Measurements from ENCODE around the gene ANKDD1A.

The ANKDD1A gene

DNA sequence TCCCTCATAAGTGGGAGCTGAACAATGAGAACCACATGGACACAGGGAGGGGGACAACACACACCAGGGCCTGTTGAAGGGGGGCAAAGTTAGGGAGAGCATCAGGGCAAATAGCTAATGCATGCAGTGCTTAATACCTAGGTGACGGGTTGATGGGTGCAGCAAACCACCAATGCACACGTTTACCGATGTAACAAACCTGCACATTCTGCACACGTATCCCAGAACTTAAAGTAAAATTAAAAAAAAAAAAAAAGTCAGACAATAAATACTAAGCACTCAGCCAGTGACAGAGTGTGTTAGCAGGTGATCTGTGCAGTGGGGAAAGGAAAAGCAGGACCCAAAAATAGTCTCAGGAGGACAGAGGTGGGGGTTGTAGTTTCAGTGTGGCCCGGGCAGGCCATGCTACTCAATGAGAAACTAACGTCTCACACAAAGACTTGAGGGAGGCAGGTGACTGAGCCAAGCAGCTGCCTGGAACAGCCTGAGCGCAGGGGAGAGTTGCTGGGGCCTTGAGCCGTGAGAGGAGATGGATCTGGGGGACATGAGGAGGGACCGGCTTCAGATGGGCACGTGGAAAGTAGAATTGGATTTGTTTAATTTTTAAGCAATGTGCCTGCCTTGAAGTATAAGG, 18.4 kb downstream of the ANKDD1A start (continued):
- TF ChIP-seq, protein P1, sequence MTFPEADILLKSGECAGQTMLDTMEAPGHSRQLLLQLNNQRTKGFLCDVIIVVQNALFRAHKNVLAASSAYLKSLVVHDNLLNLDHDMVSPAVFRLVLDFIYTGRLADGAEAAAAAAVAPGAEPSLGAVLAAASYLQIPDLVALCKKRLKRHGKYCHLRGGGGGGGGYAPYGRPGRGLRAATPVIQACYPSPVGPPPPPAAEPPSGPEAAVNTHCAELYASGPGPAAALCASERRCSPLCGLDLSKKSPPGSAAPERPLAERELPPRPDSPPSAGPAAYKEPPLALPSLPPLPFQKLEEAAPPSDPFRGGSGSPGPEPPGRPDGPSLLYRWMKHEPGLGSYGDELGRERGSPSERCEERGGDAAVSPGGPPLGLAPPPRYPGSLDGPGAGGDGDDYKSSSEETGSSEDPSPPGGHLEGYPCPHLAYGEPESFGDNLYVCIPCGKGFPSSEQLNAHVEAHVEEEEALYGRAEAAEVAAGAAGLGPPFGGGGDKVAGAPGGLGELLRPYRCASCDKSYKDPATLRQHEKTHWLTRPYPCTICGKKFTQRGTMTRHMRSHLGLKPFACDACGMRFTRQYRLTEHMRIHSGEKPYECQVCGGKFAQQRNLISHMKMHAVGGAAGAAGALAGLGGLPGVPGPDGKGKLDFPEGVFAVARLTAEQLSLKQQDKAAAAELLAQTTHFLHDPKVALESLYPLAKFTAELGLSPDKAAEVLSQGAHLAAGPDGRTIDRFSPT (tag by site-specific recombination; IDR thresholded peaks at IDR 0.05) = no peak
- TF ChIP-seq GLIS2 (tag by site-specific recombination; IDR thresholded peaks at IDR 0.05) (no peak), ZNF473 (tag by site-specific recombination; IDR thresholded peaks at IDR 0.05) (no peak), ZNF768 (tag by site-specific recombination; IDR thresholded peaks at IDR 0.05) (no peak), GLIS1 (tag by site-specific recombination; IDR thresholded peaks at IDR 0.05) (no peak)
- TF ChIP-seq, protein P2, sequence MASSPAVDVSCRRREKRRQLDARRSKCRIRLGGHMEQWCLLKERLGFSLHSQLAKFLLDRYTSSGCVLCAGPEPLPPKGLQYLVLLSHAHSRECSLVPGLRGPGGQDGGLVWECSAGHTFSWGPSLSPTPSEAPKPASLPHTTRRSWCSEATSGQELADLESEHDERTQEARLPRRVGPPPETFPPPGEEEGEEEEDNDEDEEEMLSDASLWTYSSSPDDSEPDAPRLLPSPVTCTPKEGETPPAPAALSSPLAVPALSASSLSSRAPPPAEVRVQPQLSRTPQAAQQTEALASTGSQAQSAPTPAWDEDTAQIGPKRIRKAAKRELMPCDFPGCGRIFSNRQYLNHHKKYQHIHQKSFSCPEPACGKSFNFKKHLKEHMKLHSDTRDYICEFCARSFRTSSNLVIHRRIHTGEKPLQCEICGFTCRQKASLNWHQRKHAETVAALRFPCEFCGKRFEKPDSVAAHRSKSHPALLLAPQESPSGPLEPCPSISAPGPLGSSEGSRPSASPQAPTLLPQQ (tag by site-specific recombination; IDR thresholded peaks at IDR 0.05) = no peak
- TF ChIP-seq, protein P3, sequence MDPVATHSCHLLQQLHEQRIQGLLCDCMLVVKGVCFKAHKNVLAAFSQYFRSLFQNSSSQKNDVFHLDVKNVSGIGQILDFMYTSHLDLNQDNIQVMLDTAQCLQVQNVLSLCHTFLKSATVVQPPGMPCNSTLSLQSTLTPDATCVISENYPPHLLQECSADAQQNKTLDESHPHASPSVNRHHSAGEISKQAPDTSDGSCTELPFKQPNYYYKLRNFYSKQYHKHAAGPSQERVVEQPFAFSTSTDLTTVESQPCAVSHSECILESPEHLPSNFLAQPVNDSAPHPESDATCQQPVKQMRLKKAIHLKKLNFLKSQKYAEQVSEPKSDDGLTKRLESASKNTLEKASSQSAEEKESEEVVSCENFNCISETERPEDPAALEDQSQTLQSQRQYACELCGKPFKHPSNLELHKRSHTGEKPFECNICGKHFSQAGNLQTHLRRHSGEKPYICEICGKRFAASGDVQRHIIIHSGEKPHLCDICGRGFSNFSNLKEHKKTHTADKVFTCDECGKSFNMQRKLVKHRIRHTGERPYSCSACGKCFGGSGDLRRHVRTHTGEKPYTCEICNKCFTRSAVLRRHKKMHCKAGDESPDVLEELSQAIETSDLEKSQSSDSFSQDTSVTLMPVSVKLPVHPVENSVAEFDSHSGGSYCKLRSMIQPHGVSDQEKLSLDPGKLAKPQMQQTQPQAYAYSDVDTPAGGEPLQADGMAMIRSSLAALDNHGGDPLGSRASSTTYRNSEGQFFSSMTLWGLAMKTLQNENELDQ (tag by site-specific recombination; IDR thresholded peaks at IDR 0.05; ENCODE audit: low read depth) = no peak

DNA sequence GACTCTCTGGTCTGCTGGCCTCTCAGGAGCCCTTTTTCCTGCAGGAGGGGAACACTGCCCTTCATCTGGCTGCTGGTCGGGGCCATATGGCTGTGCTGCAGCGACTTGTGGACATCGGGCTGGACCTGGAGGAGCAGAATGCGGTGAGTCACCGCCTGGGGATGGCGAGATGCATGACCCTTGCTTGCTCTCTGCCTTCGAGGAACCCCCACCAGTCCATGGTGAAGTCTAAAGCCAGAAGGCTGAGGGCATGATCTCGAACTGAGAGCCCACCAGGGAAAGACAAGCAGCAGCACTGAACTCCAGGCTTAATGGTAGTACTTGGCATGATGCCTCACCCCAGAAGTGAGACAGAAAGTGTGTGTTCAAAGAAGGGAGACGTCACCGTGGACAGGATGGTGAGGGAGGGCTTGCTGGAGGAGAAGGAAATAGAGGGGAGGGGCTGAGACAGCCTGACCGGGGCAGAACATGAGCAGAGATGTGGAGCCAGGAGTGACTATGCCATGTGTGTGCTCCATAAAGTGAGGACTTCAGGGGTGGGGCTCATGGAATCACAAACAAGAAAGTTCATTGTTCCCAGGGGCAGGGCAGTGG, 19.2 kb downstream of the ANKDD1A start:
- CTCF ChIA-PET = no interaction called here
- H3K27ac ChIP-seq (ENCODE audit: extremely low read depth, low read depth, low read length) = no peak overlapping the region
- no peaks in the 10 kb centered on the region for H3K4me1 ChIP-seq (ENCODE audit: control insufficient read depth, insufficient read depth, low read length)
- TF ChIP-seq ZNF132 (tag by site-specific recombination; IDR thresholded peaks at IDR 0.05; ENCODE audit: borderline replicate concordance) (no peak), ZNF785 (tag by site-specific recombination; IDR thresholded peaks at IDR 0.05) (no peak), TRIM28 (IDR thresholded peaks at IDR 0.05; ENCODE audit: borderline replicate concordance, low read length) (no peak)
- TF ChIP-seq, protein P4, sequence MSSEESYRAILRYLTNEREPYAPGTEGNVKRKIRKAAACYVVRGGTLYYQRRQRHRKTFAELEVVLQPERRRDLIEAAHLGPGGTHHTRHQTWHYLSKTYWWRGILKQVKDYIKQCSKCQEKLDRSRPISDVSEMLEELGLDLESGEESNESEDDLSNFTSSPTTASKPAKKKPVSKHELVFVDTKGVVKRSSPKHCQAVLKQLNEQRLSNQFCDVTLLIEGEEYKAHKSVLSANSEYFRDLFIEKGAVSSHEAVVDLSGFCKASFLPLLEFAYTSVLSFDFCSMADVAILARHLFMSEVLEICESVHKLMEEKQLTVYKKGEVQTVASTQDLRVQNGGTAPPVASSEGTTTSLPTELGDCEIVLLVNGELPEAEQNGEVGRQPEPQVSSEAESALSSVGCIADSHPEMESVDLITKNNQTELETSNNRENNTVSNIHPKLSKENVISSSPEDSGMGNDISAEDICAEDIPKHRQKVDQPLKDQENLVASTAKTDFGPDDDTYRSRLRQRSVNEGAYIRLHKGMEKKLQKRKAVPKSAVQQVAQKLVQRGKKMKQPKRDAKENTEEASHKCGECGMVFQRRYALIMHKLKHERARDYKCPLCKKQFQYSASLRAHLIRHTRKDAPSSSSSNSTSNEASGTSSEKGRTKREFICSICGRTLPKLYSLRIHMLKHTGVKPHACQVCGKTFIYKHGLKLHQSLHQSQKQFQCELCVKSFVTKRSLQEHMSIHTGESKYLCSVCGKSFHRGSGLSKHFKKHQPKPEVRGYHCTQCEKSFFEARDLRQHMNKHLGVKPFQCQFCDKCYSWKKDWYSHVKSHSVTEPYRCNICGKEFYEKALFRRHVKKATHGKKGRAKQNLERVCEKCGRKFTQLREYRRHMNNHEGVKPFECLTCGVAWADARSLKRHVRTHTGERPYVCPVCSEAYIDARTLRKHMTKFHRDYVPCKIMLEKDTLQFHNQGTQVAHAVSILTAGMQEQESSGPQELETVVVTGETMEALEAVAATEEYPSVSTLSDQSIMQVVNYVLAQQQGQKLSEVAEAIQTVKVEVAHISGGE (tag by site-specific recombination; conservative IDR thresholded peaks at IDR 0.05; ENCODE audit: low read depth) = no peak
- H3K36me3 ChIP-seq (ENCODE audit: control insufficient read depth in 2 of 2, insufficient read depth in 1 of 2, low read length in 2 of 2) = no peaks in the 10 kb centered on the region
- H3K4me3 ChIP-seq (ENCODE audit: low read depth, low read length) = no peak overlapping the region
- no peaks in the 10 kb centered on the region for H3K9me3 ChIP-seq (ENCODE audit: control insufficient read depth, insufficient read depth, low read depth, low read length)
- POLR2A ChIA-PET = no interaction called here

DNA sequence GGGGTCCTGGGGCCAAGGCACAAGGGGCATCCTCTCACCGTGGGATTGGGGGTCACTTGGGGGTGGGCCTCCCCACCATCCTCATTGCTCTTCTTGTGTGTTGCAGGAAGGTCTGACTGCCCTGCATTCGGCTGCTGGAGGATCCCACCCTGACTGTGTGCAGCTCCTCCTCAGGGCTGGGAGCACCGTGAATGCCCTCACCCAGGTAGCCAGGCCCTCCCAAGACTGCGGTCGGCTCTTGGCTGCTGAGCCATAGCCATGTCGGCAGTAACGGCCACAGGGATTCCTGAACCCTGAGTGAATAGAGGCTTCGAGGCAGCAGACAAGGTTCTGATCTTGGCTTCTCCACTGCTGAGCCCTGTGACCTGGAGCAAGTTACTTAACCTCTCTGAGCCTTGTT, 19.7 kb downstream of the ANKDD1A start:
- Histone ChIP-seq H3K9me3 (ENCODE audit: control insufficient read depth, insufficient read depth, low read depth, low read length) (no peaks in the 10 kb centered on the region), H3K4me3 (ENCODE audit: low read depth, low read length) (no peak overlapping the region), H3K36me3 (ENCODE audit: control insufficient read depth in 2 of 2, insufficient read depth in 1 of 2, low read length in 2 of 2) (no peaks in the 10 kb centered on the region), H3K4me1 (ENCODE audit: control insufficient read depth, insufficient read depth, low read length) (no peaks in the 10 kb centered on the region), H3K27ac (ENCODE audit: extremely low read depth, low read depth, low read length) (no peak overlapping the region)
- TF ChIP-seq ZNF121 (tag by site-specific recombination; IDR thresholded peaks at IDR 0.05) (no peak), WT1 (tag by site-specific recombination; IDR thresholded peaks at IDR 0.05) (no peak), ZNF140 (tag by site-specific recombination; IDR thresholded peaks at IDR 0.05) (no peak), ZNF792 (tag by site-specific recombination; IDR thresholded peaks at IDR 0.05) (no peak), ZNF747 (tag by site-specific recombination; IDR thresholded peaks at IDR 0.05) (no peak), KLF16 (tag by site-specific recombination; IDR thresholded peaks at IDR 0.05) (no peak), ZSCAN23 (tag by site-specific recombination; IDR thresholded peaks at IDR 0.05) (no peak)
- ChIA-PET POLR2A (no interaction called here), CTCF (no interaction called here)

Measured in HEK293 (cell line).